Liver (tissue), 9 donors: ENCODE data around the gene ATG2A. TPM values are rescaled to one million over a fixed set of nuclear protein-coding genes. Genes with fewer than 3 reads are reported as not detected.

Experiments used
- DNase-seq: peaks from one replicate; pipeline ENCODE4 v3.0.0-alpha.2; 2017; ENCODE audit warnings: low spot score
- H3K27ac ChIP-seq, 2 donors: one replicate each; pipeline ENCODE4 v1.7.0; 2013; ENCODE audit warnings: inconsistent platforms in 2 of 2, low read length in 2 of 2, control low read depth in 1 of 2, low read depth in 1 of 2, mild to moderate bottlenecking in 1 of 2
- H3K27me3 ChIP-seq, 4 donors: one replicate each; pipeline versions ENCODE4 v1.6.1 to v1.7.0; 2013; ENCODE audit warnings: low read length in 3 of 4, inconsistent platforms in 1 of 4, mild to moderate bottlenecking in 1 of 4, moderate library complexity in 1 of 4; ENCODE audit not compliant: control insufficient read depth in 4 of 4, insufficient read depth in 4 of 4
- H3K36me3 ChIP-seq, 4 donors: one replicate each; pipeline versions ENCODE4 v1.6.1 to v1.7.0; 2013; ENCODE audit warnings: low read length in 3 of 4, mild to moderate bottlenecking in 3 of 4, low read depth in 1 of 4, moderate library complexity in 1 of 4; ENCODE audit not compliant: control insufficient read depth in 4 of 4, insufficient read depth in 3 of 4
- H3K4me1 ChIP-seq, 4 donors: one replicate each; pipeline versions ENCODE4 v1.6.1 to v1.7.0; 2013; ENCODE audit warnings: low read length in 3 of 4, mild to moderate bottlenecking in 3 of 4, moderate library complexity in 1 of 4; ENCODE audit not compliant: control insufficient read depth in 4 of 4, insufficient read depth in 4 of 4
- H3K4me3 ChIP-seq, 3 donors: one replicate each; pipeline versions ENCODE4 v1.6.1 to v1.7.0; 2013; ENCODE audit warnings: low read length in 3 of 3, control low read depth in 1 of 3, low read depth in 1 of 3, mild to moderate bottlenecking in 1 of 3
- H3K9ac ChIP-seq, 2 donors: one replicate each; pipeline ENCODE4 v1.7.0; 2013; ENCODE audit warnings: low read length in 2 of 2, mild to moderate bottlenecking in 2 of 2, moderate library complexity in 2 of 2, control low read depth in 1 of 2, low read depth in 1 of 2
- H3K9me3 ChIP-seq, 4 donors: one replicate each; pipeline versions ENCODE4 v1.6.1 to v1.7.0; 2013; ENCODE audit warnings: low read length in 3 of 4; ENCODE audit not compliant: control insufficient read depth in 4 of 4
- EGR1 ChIP-seq, 2 donors: IDR thresholded peaks; 2 replicates each; pipeline ENCODE4 v1.6.1; 2016 to 2018; ENCODE audit warnings: antibody characterized with exemption in 2 of 2, low read depth in 2 of 2
- FOXA1 ChIP-seq: IDR thresholded peaks from 2 replicates; pipeline ENCODE4 v1.6.1; 2016; ENCODE audit warnings: antibody characterized with exemption
- FOXA2 ChIP-seq: IDR thresholded peaks from 2 replicates; pipeline ENCODE4 v1.6.1; 2016; ENCODE audit warnings: antibody characterized with exemption
- GABPA ChIP-seq, 2 donors: IDR thresholded peaks in 1 of 2; conservative IDR thresholded peaks in 1 of 2; 2 replicates each; pipeline ENCODE4 v1.6.1; 2016; ENCODE audit warnings: antibody characterized with exemption in 2 of 2, mild to moderate bottlenecking in 1 of 2, moderate library complexity in 1 of 2
- HNF4A ChIP-seq, 2 donors: conservative IDR thresholded peaks; 2 replicates each; pipeline ENCODE4 v1.6.1; 2016; ENCODE audit warnings: antibody characterized with exemption in 2 of 2, mild to moderate bottlenecking in 2 of 2
- HNF4G ChIP-seq: IDR thresholded peaks from 2 replicates; pipeline ENCODE4 v1.6.1; 2016; ENCODE audit warnings: antibody characterized with exemption
- JUND ChIP-seq, 2 donors: IDR thresholded peaks; 2 replicates each; pipeline ENCODE4 v1.6.1; 2016; ENCODE audit warnings: antibody characterized with exemption in 2 of 2
- NR2F2 ChIP-seq: IDR thresholded peaks from 2 replicates; pipeline ENCODE4 v1.6.1; 2016; ENCODE audit warnings: antibody characterized with exemption
- RAD21 ChIP-seq, 2 donors: IDR thresholded peaks; 2 replicates each; pipeline ENCODE4 v1.6.1; 2016; ENCODE audit warnings: antibody characterized with exemption in 2 of 2, mild to moderate bottlenecking in 2 of 2
- RXRA ChIP-seq, 2 donors: IDR thresholded peaks; 2 replicates each; pipeline ENCODE4 v1.6.1; 2017 to 2018; ENCODE audit warnings: antibody characterized with exemption in 2 of 2, mild to moderate bottlenecking in 1 of 2
- SP1 ChIP-seq: IDR thresholded peaks from 2 replicates; pipeline ENCODE4 v1.6.1; 2018; ENCODE audit warnings: antibody characterized with exemption, mild to moderate bottlenecking
- TAF1 ChIP-seq: conservative IDR thresholded peaks from 2 replicates; pipeline ENCODE4 v1.6.1; 2016; ENCODE audit warnings: antibody characterized with exemption, mild to moderate bottlenecking
- YY1 ChIP-seq: IDR thresholded peaks from 2 replicates; pipeline ENCODE4 v1.6.1; 2016; ENCODE audit warnings: antibody characterized with exemption, mild to moderate bottlenecking
- WGBS: extraction: QIAGEN DNeasy Blood & Tissue Kit; methylation state at CpG from one replicate; pipeline ENCODE4 v1.1.7; 2013; 5-methylcytosine and 5-hydroxymethylcytosine counted together
- polyA plus RNA-seq, 2 donors: library from polyadenylated mRNA; stranded (reverse) in 1 of 2; unstranded in 1 of 2; fragments of 200-250 nt in 1 of 2; fragments of >200 nt in 1 of 2; fragmentation: Nextera tagmentation in 1 of 2; extraction: Ambion mirVana in 1 of 2; gene quantifications; one replicate each; pipeline versions ENCODE4 v1.2.1 to v1.2.3, GENCODE V29; 2013 to 2015
- total RNA-seq, 2 donors: library from RNA; depleted of rRNA; stranded (reverse); fragments of >200 nt; gene quantifications; one replicate each; pipeline ENCODE4 v1.2.3, GENCODE V29; 2014
- TF ChIP-seq, protein P1 (sequence below): IDR thresholded peaks from 2 replicates; pipeline ENCODE4 v1.6.1; 2016; ENCODE audit warnings: antibody characterized with exemption, mild to moderate bottlenecking
- TF ChIP-seq, protein P2 (sequence below): IDR thresholded peaks from 2 replicates; pipeline ENCODE4 v1.6.1; 2016; ENCODE audit warnings: antibody characterized with exemption
- TF ChIP-seq, protein P3 (sequence below): IDR thresholded peaks from 2 replicates; pipeline ENCODE4 v1.6.1; 2016; ENCODE audit warnings: antibody characterized with exemption
- TF ChIP-seq, protein P4 (sequence below): fragments of 150-350 bp; IDR thresholded peaks from 2 replicates; pipeline ENCODE4 v1.5.1; 2017; ENCODE audit warnings: improper control_type of control experiment, low read depth, low read length; ENCODE audit not compliant: missing input control
- TF ChIP-seq, protein P5 (sequence below): IDR thresholded peaks from 2 replicates; pipeline ENCODE4 v1.6.1; 2016; ENCODE audit warnings: antibody characterized with exemption
- donor health status: healthy.
- donor health status: healthy.
- donor health status: healthy.
- donor health status: healthy.
- donor health status: healthy.

Gene ATG2A
- total and polyA plus RNA-seq, 4 donors, result 15.6 to 34.1 (median 23.0) TPM

DNA sequence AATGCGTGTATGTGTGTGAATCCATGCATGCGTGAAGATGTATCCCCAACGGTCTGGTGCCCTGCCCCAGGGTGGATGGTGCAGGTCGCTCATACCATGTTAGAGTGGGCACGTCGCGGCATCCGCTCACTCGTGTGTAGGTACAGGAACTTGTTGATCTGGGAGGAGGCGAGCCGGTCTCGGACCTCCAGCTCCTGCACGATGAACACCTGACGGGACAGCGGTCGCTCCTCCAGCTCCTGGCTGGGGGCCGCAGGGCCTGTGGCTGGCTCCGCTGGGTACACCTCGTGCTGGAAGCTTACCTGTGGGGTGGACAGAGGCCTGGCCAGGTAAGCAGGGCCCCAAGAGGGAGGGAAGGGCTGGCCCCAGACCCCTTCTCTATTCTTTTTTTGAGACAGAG lies 18.5 kb downstream of the ATG2A start (continued):
- TF ChIP-seq, protein P1, sequence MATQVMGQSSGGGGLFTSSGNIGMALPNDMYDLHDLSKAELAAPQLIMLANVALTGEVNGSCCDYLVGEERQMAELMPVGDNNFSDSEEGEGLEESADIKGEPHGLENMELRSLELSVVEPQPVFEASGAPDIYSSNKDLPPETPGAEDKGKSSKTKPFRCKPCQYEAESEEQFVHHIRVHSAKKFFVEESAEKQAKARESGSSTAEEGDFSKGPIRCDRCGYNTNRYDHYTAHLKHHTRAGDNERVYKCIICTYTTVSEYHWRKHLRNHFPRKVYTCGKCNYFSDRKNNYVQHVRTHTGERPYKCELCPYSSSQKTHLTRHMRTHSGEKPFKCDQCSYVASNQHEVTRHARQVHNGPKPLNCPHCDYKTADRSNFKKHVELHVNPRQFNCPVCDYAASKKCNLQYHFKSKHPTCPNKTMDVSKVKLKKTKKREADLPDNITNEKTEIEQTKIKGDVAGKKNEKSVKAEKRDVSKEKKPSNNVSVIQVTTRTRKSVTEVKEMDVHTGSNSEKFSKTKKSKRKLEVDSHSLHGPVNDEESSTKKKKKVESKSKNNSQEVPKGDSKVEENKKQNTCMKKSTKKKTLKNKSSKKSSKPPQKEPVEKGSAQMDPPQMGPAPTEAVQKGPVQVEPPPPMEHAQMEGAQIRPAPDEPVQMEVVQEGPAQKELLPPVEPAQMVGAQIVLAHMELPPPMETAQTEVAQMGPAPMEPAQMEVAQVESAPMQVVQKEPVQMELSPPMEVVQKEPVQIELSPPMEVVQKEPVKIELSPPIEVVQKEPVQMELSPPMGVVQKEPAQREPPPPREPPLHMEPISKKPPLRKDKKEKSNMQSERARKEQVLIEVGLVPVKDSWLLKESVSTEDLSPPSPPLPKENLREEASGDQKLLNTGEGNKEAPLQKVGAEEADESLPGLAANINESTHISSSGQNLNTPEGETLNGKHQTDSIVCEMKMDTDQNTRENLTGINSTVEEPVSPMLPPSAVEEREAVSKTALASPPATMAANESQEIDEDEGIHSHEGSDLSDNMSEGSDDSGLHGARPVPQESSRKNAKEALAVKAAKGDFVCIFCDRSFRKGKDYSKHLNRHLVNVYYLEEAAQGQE, result no peak
- TF ChIP-seq, protein P2, sequence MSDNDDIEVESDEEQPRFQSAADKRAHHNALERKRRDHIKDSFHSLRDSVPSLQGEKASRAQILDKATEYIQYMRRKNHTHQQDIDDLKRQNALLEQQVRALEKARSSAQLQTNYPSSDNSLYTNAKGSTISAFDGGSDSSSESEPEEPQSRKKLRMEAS, result no peak
- TF ChIP-seq RXRA (IDR thresholded peaks at IDR 0.05), result no peak
- no peak for TF ChIP-seq JUND (IDR thresholded peaks at IDR 0.05)
- no peak for TF ChIP-seq HNF4G

DNA sequence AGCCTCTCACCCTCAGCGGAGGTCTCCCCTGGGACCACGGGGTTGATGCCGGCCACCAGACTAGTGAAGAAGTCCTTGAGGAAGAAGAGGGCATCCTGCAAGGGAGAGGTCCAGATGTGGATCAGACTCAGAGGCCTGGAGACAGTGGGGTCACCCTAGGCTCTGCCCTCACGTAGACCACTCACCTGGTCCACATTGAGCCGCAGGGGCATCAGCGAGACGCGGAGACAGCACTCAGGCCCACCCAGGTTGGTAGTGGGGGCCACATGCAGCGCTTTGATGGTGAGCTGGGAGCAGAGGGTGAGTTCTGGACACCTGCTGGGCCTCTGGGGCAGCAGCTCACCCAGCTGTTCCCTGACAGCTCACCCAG lies 18.9 kb downstream of the ATG2A start:
- over 99% methylated on average over 9 of the region's 9 CpGs for WGBS
- H3K36me3 ChIP-seq, result peaks cover 22 to 71% (median 39%) of the 10 kb centered on the region in 4 donors
- H3K9ac ChIP-seq, result no peak overlapping the region
- no peak overlapping the region for H3K27ac ChIP-seq
- no peaks in the 10 kb centered on the region for H3K27me3 ChIP-seq
- H3K9me3 ChIP-seq, result no peaks in the 10 kb centered on the region
- no peak for DNase-seq
- TF ChIP-seq NR2F2 (no peak), FOXA1 (no peak), TAF1 (no peak), RXRA (IDR thresholded peaks at IDR 0.05) (no peak), RAD21 (IDR thresholded peaks at IDR 0.05) (no peak), YY1 (no peak), HNF4A (conservative IDR thresholded peaks at IDR 0.05) (no peak), HNF4G (no peak), EGR1 (IDR thresholded peaks at IDR 0.05; ENCODE audit: low read depth in 2 of 2) (no peak), JUND (IDR thresholded peaks at IDR 0.05) (no peak), GABPA (IDR thresholded peaks at IDR 0.05 in 1 of 2, conservative IDR thresholded peaks at IDR 0.05 in 1 of 2) (no peak), FOXA2 (no peak), SP1 (no peak)
- TF ChIP-seq, protein P3, sequence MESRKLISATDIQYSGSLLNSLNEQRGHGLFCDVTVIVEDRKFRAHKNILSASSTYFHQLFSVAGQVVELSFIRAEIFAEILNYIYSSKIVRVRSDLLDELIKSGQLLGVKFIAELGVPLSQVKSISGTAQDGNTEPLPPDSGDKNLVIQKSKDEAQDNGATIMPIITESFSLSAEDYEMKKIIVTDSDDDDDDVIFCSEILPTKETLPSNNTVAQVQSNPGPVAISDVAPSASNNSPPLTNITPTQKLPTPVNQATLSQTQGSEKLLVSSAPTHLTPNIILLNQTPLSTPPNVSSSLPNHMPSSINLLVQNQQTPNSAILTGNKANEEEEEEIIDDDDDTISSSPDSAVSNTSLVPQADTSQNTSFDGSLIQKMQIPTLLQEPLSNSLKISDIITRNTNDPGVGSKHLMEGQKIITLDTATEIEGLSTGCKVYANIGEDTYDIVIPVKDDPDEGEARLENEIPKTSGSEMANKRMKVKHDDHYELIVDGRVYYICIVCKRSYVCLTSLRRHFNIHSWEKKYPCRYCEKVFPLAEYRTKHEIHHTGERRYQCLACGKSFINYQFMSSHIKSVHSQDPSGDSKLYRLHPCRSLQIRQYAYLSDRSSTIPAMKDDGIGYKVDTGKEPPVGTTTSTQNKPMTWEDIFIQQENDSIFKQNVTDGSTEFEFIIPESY, result no peak
- TF ChIP-seq, protein P4, sequence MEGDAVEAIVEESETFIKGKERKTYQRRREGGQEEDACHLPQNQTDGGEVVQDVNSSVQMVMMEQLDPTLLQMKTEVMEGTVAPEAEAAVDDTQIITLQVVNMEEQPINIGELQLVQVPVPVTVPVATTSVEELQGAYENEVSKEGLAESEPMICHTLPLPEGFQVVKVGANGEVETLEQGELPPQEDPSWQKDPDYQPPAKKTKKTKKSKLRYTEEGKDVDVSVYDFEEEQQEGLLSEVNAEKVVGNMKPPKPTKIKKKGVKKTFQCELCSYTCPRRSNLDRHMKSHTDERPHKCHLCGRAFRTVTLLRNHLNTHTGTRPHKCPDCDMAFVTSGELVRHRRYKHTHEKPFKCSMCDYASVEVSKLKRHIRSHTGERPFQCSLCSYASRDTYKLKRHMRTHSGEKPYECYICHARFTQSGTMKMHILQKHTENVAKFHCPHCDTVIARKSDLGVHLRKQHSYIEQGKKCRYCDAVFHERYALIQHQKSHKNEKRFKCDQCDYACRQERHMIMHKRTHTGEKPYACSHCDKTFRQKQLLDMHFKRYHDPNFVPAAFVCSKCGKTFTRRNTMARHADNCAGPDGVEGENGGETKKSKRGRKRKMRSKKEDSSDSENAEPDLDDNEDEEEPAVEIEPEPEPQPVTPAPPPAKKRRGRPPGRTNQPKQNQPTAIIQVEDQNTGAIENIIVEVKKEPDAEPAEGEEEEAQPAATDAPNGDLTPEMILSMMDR, result no peak
- TF ChIP-seq, protein P2, result no peak
- TF ChIP-seq, protein P5, sequence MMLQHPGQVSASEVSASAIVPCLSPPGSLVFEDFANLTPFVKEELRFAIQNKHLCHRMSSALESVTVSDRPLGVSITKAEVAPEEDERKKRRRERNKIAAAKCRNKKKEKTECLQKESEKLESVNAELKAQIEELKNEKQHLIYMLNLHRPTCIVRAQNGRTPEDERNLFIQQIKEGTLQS, result no peak
- TF ChIP-seq, protein P1, result no peak
- H3K4me1 ChIP-seq, result peaks cover 11 to 16% (median 13%) of the 10 kb centered on the region in 4 donors
- no peak overlapping the region for H3K4me3 ChIP-seq
